Endothelial cell of umbilical vein (primary cell): ENCODE results near the gene NDUFB7. TPM values are rescaled to one million over a fixed set of nuclear protein-coding genes. Genes with fewer than 3 reads are reported as not detected.

Experiments used
- BruUV-seq: library from RNA; stranded (reverse); fragments of 400-500 nt; replicated peaks from 2 replicates; lab custom pipeline; 2021; lab: Mats Ljungman, UMichigan
- CTCF ChIA-PET: fragments of 300-600, 350-600 bp; sonication (Branson Sonifier 250); formaldehyde crosslinking; loops from one replicate; lab custom pipeline; 2021; ENCODE audit warnings: antibody characterized with exemption, inconsistent platforms; lab: Charles Lee
- POLR2A ChIA-PET: fragments of 300-600, 350-600 bp; sonication (Branson Sonifier 250); formaldehyde crosslinking; loops from one replicate; lab custom pipeline; 2021; ENCODE audit warnings: antibody characterized with exemption, inconsistent platforms; lab: Charles Lee
- DNase-seq: peaks from one replicate; pipeline ENCODE4 v3.0.0-alpha.2; 2011; ENCODE audit warnings: low read depth, low spot score
- FAIRE-seq: peaks from 2 replicates; lab custom pipeline; 2011; peaks lifted over from hg19 to GRCh38; lab: Jason Lieb, UNC
- H2AFZ ChIP-seq: 2 replicates; pipeline ENCODE4 v1.6.0; 2012; ENCODE audit warnings: low read depth, low read length, control low read depth, inconsistent platforms
- H3K27ac ChIP-seq: 2 replicates; pipeline ENCODE4 v1.5.1; 2011; ENCODE audit warnings: low read depth, mild to moderate bottlenecking, control low read depth, low read length, moderate library complexity; ENCODE audit not compliant: insufficient read depth
- H3K27me3 ChIP-seq, 2 experiments: 2 replicates each; pipeline versions ENCODE4 v1.6.0 to v1.6.1; 2011; ENCODE audit warnings: low read length in 2 of 2, mixed read lengths in 1 of 2; ENCODE audit not compliant: control insufficient read depth in 2 of 2, insufficient read depth in 2 of 2
- H3K36me3 ChIP-seq, 2 experiments: 2 replicates in 1 of 2; 3 replicates in 1 of 2; pipeline ENCODE4 v1.5.1; 2011; ENCODE audit warnings: low read length in 2 of 2, mild to moderate bottlenecking in 1 of 2, moderate library complexity in 1 of 2; ENCODE audit not compliant: control insufficient read depth in 2 of 2, insufficient read depth in 2 of 2; ENCODE audit errors: extremely low read depth in 1 of 2
- H3K4me1 ChIP-seq: 3 replicates; pipeline ENCODE4 v1.5.1; 2011; ENCODE audit warnings: mild to moderate bottlenecking, low read length; ENCODE audit not compliant: control insufficient read depth, insufficient read depth; ENCODE audit errors: extremely low read depth
- H3K4me2 ChIP-seq: 2 replicates; pipeline ENCODE4 v1.6.1; 2011; ENCODE audit warnings: low read length, control low read depth, mixed read lengths; ENCODE audit not compliant: insufficient read depth
- H3K4me3 ChIP-seq, 3 experiments: fragments of 200-600 bp in 1 of 3; sonication (generic), shearing (Covaris generic) in 1 of 3; replicated peaks in 1 of 3; 2 replicates each; pipeline ENCODE4 v1.5.1; 2011 to 2016; ENCODE audit warnings: control low read depth in 3 of 3, low read length in 3 of 3, mild to moderate bottlenecking in 2 of 3, inconsistent platforms in 1 of 3, low read depth in 1 of 3, moderate library complexity in 1 of 3; ENCODE audit not compliant: insufficient read depth in 1 of 3
- H3K79me2 ChIP-seq: 2 replicates; pipeline ENCODE4 v1.6.0; 2012; ENCODE audit warnings: low read length, inconsistent platforms; ENCODE audit not compliant: control insufficient read depth, insufficient read depth
- H3K9ac ChIP-seq: replicated peaks from 2 replicates; pipeline ENCODE3; 2011; ENCODE audit warnings: low read length, control low read depth; ENCODE audit not compliant: insufficient read depth; ENCODE audit errors: extremely low read depth
- H3K9me1 ChIP-seq: replicated peaks from 3 replicates; pipeline ENCODE4 v1.6.0; 2011; ENCODE audit warnings: mild to moderate bottlenecking, low read length; ENCODE audit not compliant: control insufficient read depth, insufficient read depth; ENCODE audit errors: extremely low read depth
- H3K9me3 ChIP-seq: replicated peaks from 2 replicates; pipeline ENCODE4 v1.5.1; 2012; ENCODE audit warnings: low read length, inconsistent platforms; ENCODE audit not compliant: control insufficient read depth, insufficient read depth
- H4K20me1 ChIP-seq: replicated peaks from 2 replicates; pipeline ENCODE3; 2011; ENCODE audit warnings: mild to moderate bottlenecking, low read length; ENCODE audit not compliant: control insufficient read depth, insufficient read depth; ENCODE audit errors: extremely low read depth
- CTCF ChIP-seq, 2 donors: IDR thresholded peaks; 1 replicate in 1 of 2; 2 replicates in 1 of 2; pipeline ENCODE4 v1.5.1; 2011; ENCODE audit warnings: low read length in 2 of 2, mild to moderate bottlenecking in 2 of 2, moderate library complexity in 2 of 2, control low read depth in 1 of 2, inconsistent platforms in 1 of 2, low read depth in 1 of 2; ENCODE audit not compliant: insufficient read depth in 1 of 2; ENCODE audit errors: extremely low read depth in 1 of 2
- EZH2 ChIP-seq: IDR thresholded peaks from 2 replicates; pipeline ENCODE4 v1.6.1; 2012; ENCODE audit warnings: borderline replicate concordance, low read depth, mild to moderate bottlenecking, moderate library complexity, low read length, inconsistent platforms; ENCODE audit not compliant: severe bottlenecking
- FOS ChIP-seq: IDR thresholded peaks from 2 replicates; pipeline ENCODE4 v1.6.1; 2011; ENCODE audit warnings: mild to moderate bottlenecking, low read length, moderate library complexity, borderline replicate concordance; ENCODE audit not compliant: insufficient read depth
- GATA2 ChIP-seq: IDR thresholded peaks from 2 replicates; pipeline ENCODE4 v1.7.0; 2011; ENCODE audit warnings: low read depth, mild to moderate bottlenecking, moderate library complexity, mixed read lengths, low read length; ENCODE audit not compliant: insufficient read length, insufficient read depth
- JUN ChIP-seq: IDR thresholded peaks from 2 replicates; pipeline ENCODE4 v1.6.1; 2011; ENCODE audit warnings: borderline replicate concordance, low read depth; ENCODE audit not compliant: insufficient read length, insufficient read depth
- MAX ChIP-seq: IDR thresholded peaks from 2 replicates; pipeline ENCODE4 v1.6.1; 2011; ENCODE audit not compliant: insufficient read depth, insufficient read length
- MYC ChIP-seq: IDR thresholded peaks from one replicate; pipeline ENCODE4 v1.6.1; 2011; ENCODE audit warnings: mild to moderate bottlenecking, low read depth, low read length
- POLR2A ChIP-seq: IDR thresholded peaks from 2 replicates; pipeline ENCODE4 v1.6.1; 2012; ENCODE audit warnings: low read depth, mild to moderate bottlenecking, control low read depth, low read length
- POLR2AphosphoS5 ChIP-seq: IDR thresholded peaks from 2 replicates; pipeline ENCODE4 v1.6.1; 2012; ENCODE audit warnings: low read depth, mild to moderate bottlenecking, control low read depth, low read length, moderate library complexity; ENCODE audit not compliant: insufficient read depth
- dilution Hi-C: fragments of 300-500 bp; cut with MboI; formaldehyde crosslinking; loops from one replicate; pipeline ENCODE4 v1.15.0; 2019; ENCODE audit warnings: low sequenced_read_pairs; ENCODE audit not compliant: extremely low pct_ligation_motif_present
- intact Hi-C: fragments of 100-400 bp; cut with micrococcal nuclease; formaldehyde crosslinking; loops from one replicate; pipeline ENCODE4 v1.10.0; 2022
- polyA plus RNA-seq, 4 experiments: library from polyadenylated mRNA; depleted of rRNA in 3 of 4; stranded (reverse) in 3 of 4; unstranded in 1 of 4; fragments of >200 nt; gene quantifications; 2 replicates each; pipeline versions ENCODE4 v1.2.1 to v1.2.3, GENCODE V29; 2011 to 2012; ENCODE audit warnings: missing spikeins in 1 of 4
- total RNA-seq: library from RNA; stranded (reverse); gene quantifications from 2 replicates; pipeline ENCODE4 v1.2.3, GENCODE V29; 2021

NDUFB7 gene
- total and polyA plus RNA-seq, 2 donors (not counting 3 experiments of a cell fraction or from before 2014, with no cell fraction given): 177 to 655 TPM

- Histone ChIP-seq H3K4me1 (peaks cover 6% of the 10 kb centered on the region), H3K79me2 (peaks cover 5% of the 10 kb centered on the region), H3K9ac (no peak overlapping the region), H3K9me1 (no peaks in the 10 kb centered on the region), H3K36me3 (peaks cover 0 to 11% of the 10 kb centered on the region in 2 experiments), H2AFZ (no peak overlapping the region), H3K4me3 (no peak overlapping the region), H3K4me2 (no peak overlapping the region), H3K27me3 (no peaks in the 10 kb centered on the region), H4K20me1 (no peaks in the 10 kb centered on the region), H3K27ac (no peak overlapping the region), H3K9me3 (no peaks in the 10 kb centered on the region)
- POLR2A ChIA-PET: no interaction called here
- TF ChIP-seq CTCF (IDR thresholded peaks at IDR 0.05; ENCODE audit: extremely low read depth in 1 of 2, insufficient read depth in 1 of 2, low read depth in 1 of 2, low read length in 2 of 2) (no peak), FOS (no peak), GATA2 (no peak), JUN (no peak), POLR2AphosphoS5 (no peak), MYC (no peak), MAX (no peak), EZH2 (no peak), POLR2A (no peak)
- CTCF ChIA-PET: no interaction called here
- dilution Hi-C loops (no loop called here), intact Hi-C loops (no loop called here)
- DNase-seq: no peak
- no TSS peak for BruUV-seq
- FAIRE-seq: no peak
These were observed 8.3 kb downstream of the NDUFB7 start for GRCh38 chr19:14563590-14563926.
